HepG2 (cell line): ENCODE measurements around the gene KRTCAP2. TPM values are rescaled to one million over a fixed set of nuclear protein-coding genes. Genes with fewer than 3 reads are reported as not detected.

Experiments used
- CENPT ChIP-seq: sonication (generic); formaldehyde crosslinking; IDR thresholded peaks from 2 replicates; pipeline ENCODE4 v1.8.0; 2022; ENCODE audit warnings: low read depth, mild to moderate bottlenecking, moderate library complexity, missing genetic modification reagents
- GATAD1 ChIP-seq: IDR thresholded peaks from 2 replicates; pipeline ENCODE4 v1.6.1; 2016; ENCODE audit warnings: missing genetic modification reagents, missing compliant biosample characterization
- HNRNPL ChIP-seq: fragments of 200-400 bp; formaldehyde crosslinking; IDR thresholded peaks from 2 replicates; pipeline ENCODE4 v1.6.1; 2017; ENCODE audit warnings: mild to moderate bottlenecking, low read depth, low read length
- NRL ChIP-seq: sonication (generic); formaldehyde crosslinking; IDR thresholded peaks from 2 replicates; pipeline ENCODE4 v1.5.0; 2020; ENCODE audit warnings: missing genetic modification reagents, mild to moderate bottlenecking, moderate library complexity, borderline replicate concordance
- PPARG ChIP-seq: conservative IDR thresholded peaks from 2 replicates; pipeline ENCODE4 v1.6.1; 2016; ENCODE audit warnings: missing biosample characterization, missing genetic modification reagents
- RXRA ChIP-seq: sonication (generic); formaldehyde crosslinking; IDR thresholded peaks from 2 replicates; pipeline ENCODE4 v1.5.1; 2020; ENCODE audit warnings: missing genetic modification reagents
- SOX6 ChIP-seq, 2 experiments: fragments of 450-650 bp in 1 of 2; sonication (generic) in 1 of 2; formaldehyde crosslinking in 1 of 2; IDR thresholded peaks; 2 replicates each; pipeline versions ENCODE4 v1.4.0 to v1.6.1; 2017 to 2020; ENCODE audit warnings: antibody characterized with exemption in 1 of 2, mild to moderate bottlenecking in 1 of 2, missing genetic modification reagents in 1 of 2
- SP4 ChIP-seq: sonication (generic); formaldehyde crosslinking; IDR thresholded peaks from 2 replicates; pipeline ENCODE4 v1.8.1; 2023; ENCODE audit warnings: mild to moderate bottlenecking, missing genetic modification reagents
- STAT6 ChIP-seq: sonication (generic); formaldehyde crosslinking; IDR thresholded peaks from 2 replicates; pipeline ENCODE4 v1.4.0; 2020; ENCODE audit warnings: missing genetic modification reagents, mild to moderate bottlenecking, borderline replicate concordance
- ZMYM4 ChIP-seq: sonication (generic); formaldehyde crosslinking; IDR thresholded peaks from 2 replicates; pipeline ENCODE4 v1.8.1; 2023; ENCODE audit warnings: mild to moderate bottlenecking, missing genetic modification reagents
- ZNF124 ChIP-seq: sonication (generic); formaldehyde crosslinking; IDR thresholded peaks from 2 replicates; pipeline ENCODE4 v1.4.0; 2020; ENCODE audit warnings: missing genetic modification reagents
- ZNF160 ChIP-seq: sonication (generic); formaldehyde crosslinking; IDR thresholded peaks from 2 replicates; pipeline ENCODE4 v1.8.0; 2022; ENCODE audit warnings: mild to moderate bottlenecking, inconsistent platforms, missing genetic modification reagents
- ZNF335 ChIP-seq: sonication (generic); formaldehyde crosslinking; IDR thresholded peaks from 2 replicates; pipeline ENCODE4 v1.4.0; 2020; ENCODE audit warnings: missing genetic modification reagents
- ZNF883 ChIP-seq: sonication (generic); formaldehyde crosslinking; IDR thresholded peaks from 2 replicates; pipeline ENCODE4 v1.5.1; 2020; ENCODE audit warnings: mild to moderate bottlenecking, missing genetic modification reagents; ENCODE audit errors: not compliant biosample characterization
- ZNF891 ChIP-seq: sonication (generic); formaldehyde crosslinking; IDR thresholded peaks from 2 replicates; pipeline ENCODE4 v1.5.0; 2020; ENCODE audit warnings: mild to moderate bottlenecking, missing genetic modification reagents
- ZSCAN9 ChIP-seq: IDR thresholded peaks from 2 replicates; pipeline ENCODE4 v1.6.1; 2016; ENCODE audit warnings: borderline replicate concordance
- polyA plus RNA-seq, 8 experiments: library from polyadenylated mRNA; depleted of rRNA in 3 of 8; stranded (reverse) in 7 of 8; unstranded in 1 of 8; fragments of >200 nt; fragmentation: Illumina TruSeq in 4 of 8; extraction: Trizol in 4 of 8; gene quantifications; 2 replicates each; pipeline versions ENCODE4 v1.2.1 to v1.2.3, GENCODE V29; 2011 to 2016; ENCODE audit warnings: low read depth in 4 of 8, missing spikeins in 1 of 8, mixed read lengths in 1 of 8; ENCODE audit not compliant: insufficient read depth in 1 of 8
- total RNA-seq, 5 experiments: library from RNA; depleted of rRNA; stranded (reverse); fragments of >200 nt; fragmentation: Illumina TruSeq; extraction: Trizol; gene quantifications; 2 replicates each; pipeline ENCODE4 v1.2.3, GENCODE V29; 2016; ENCODE audit warnings: low read depth in 1 of 5
- TF ChIP-seq, protein P1 (sequence below): sonication (generic); formaldehyde crosslinking; IDR thresholded peaks from 2 replicates; pipeline ENCODE4 v1.8.0; 2022; ENCODE audit warnings: mild to moderate bottlenecking, missing genetic modification reagents
- TF ChIP-seq, protein P2 (sequence below): sonication (generic); formaldehyde crosslinking; IDR thresholded peaks from 2 replicates; pipeline ENCODE4 v1.5.1; 2020; ENCODE audit warnings: missing genetic modification reagents, mild to moderate bottlenecking, borderline replicate concordance
- TF ChIP-seq, protein P3 (sequence below): sonication (generic); formaldehyde crosslinking; IDR thresholded peaks from 2 replicates; pipeline ENCODE4 v1.5.1; 2020; ENCODE audit warnings: mild to moderate bottlenecking, missing genetic modification reagents

The KRTCAP2 gene
- total and polyA plus RNA-seq, 2 of the 13 experiments (the other 11 are each of a cell fraction or from before 2014, with no cell fraction given): 77.3 to 79.4 TPM

DNA sequence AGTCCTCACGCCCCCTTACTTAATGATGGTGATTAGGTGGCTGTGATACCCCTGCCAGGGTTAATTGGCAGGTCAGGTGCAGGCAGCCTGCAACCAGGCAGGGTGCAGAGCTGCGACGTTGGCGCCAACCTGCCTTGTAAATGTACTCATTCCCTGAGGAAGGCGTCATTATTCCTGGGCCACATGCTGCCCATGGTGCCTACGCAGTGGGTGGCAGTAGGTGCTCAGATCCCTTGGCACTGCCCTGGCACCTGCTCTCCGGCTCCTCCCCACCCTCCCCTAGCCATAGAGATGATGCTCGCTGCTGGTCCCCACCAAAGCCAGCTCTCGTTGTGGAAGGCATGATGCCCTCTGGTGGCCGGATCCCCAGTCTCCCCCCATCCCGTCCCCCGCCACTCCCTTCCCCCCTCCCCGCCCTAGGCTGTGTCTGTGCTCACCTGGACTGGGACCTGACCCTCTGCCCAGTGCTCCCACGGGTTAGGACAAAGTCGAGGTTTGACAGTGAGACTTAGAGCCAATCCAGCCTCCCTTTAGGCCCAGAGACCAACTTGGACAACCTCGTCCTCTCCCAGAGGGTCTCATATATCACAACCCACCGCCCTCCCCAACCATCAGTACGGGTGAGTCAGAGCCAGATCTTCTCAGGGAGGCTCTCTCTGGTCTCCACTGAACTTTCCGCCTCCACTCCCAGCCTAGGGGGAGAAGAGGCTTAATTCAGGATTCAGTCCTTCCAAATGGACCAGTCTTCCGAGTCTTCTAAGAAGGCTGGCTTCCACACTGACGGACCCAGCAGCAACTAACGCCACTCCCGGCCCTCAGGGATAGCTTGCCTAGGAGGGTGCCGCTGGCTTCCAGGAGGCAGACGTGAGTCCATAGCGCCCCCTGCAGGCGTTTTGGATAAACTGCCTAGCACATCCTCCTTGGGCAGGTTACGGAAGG lies 5.7 kb downstream of the KRTCAP2 start (continued):
- TF ChIP-seq CENPT (CRISPR knock-in tag) (no peak), PPARG (peak; percentile 59; the same call in 1 of the 2 replicates), GATAD1 (CRISPR knock-in tag) (peak; percentile 55; the same call in 1 of the 2 replicates), SOX6 (IDR thresholded peaks at IDR 0.05) (no peak), SOX6 (CRISPR knock-in tag; IDR thresholded peaks at IDR 0.05) (peak; percentile 59), ZNF891 (CRISPR knock-in tag) (0 out of 2 replicates have a peak, but pooled peaks have one; percentile 32), NRL (CRISPR knock-in tag) (peak; percentile 66; the same call in 1 of the 2 replicates), ZMYM4 (CRISPR knock-in tag) (0 out of 2 replicates have a peak, but pooled peaks have one; percentile 23), ZNF124 (CRISPR knock-in tag) (no peak), STAT6 (CRISPR knock-in tag) (peak; percentile 37; the same call in 1 of the 2 replicates), SP4 (CRISPR knock-in tag) (no peak), ZSCAN9 (0 out of 2 replicates have a peak, but pooled peaks have one; percentile 31), ZNF883 (CRISPR knock-in tag) (no peak), HNRNPL (peak; percentile 90), ZNF160 (CRISPR knock-in tag) (0 out of 2 replicates have a peak, but pooled peaks have one; percentile 43), ZNF335 (CRISPR knock-in tag) (peak; percentile 29; the same call in 1 of the 2 replicates), RXRA (CRISPR knock-in tag) (peak; percentile 16; the same call in 1 of the 2 replicates)
- TF ChIP-seq, protein P1, sequence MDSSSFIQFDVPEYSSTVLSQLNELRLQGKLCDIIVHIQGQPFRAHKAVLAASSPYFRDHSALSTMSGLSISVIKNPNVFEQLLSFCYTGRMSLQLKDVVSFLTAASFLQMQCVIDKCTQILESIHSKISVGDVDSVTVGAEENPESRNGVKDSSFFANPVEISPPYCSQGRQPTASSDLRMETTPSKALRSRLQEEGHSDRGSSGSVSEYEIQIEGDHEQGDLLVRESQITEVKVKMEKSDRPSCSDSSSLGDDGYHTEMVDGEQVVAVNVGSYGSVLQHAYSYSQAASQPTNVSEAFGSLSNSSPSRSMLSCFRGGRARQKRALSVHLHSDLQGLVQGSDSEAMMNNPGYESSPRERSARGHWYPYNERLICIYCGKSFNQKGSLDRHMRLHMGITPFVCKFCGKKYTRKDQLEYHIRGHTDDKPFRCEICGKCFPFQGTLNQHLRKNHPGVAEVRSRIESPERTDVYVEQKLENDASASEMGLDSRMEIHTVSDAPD: 0 out of 2 replicates have a peak, but pooled peaks have one; percentile 51
- TF ChIP-seq, protein P2, sequence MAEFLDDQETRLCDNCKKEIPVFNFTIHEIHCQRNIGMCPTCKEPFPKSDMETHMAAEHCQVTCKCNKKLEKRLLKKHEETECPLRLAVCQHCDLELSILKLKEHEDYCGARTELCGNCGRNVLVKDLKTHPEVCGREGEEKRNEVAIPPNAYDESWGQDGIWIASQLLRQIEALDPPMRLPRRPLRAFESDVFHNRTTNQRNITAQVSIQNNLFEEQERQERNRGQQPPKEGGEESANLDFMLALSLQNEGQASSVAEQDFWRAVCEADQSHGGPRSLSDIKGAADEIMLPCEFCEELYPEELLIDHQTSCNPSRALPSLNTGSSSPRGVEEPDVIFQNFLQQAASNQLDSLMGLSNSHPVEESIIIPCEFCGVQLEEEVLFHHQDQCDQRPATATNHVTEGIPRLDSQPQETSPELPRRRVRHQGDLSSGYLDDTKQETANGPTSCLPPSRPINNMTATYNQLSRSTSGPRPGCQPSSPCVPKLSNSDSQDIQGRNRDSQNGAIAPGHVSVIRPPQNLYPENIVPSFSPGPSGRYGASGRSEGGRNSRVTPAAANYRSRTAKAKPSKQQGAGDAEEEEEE (CRISPR knock-in tag): 0 out of 2 replicates have a peak, but pooled peaks have one; percentile 16
- TF ChIP-seq, protein P3, sequence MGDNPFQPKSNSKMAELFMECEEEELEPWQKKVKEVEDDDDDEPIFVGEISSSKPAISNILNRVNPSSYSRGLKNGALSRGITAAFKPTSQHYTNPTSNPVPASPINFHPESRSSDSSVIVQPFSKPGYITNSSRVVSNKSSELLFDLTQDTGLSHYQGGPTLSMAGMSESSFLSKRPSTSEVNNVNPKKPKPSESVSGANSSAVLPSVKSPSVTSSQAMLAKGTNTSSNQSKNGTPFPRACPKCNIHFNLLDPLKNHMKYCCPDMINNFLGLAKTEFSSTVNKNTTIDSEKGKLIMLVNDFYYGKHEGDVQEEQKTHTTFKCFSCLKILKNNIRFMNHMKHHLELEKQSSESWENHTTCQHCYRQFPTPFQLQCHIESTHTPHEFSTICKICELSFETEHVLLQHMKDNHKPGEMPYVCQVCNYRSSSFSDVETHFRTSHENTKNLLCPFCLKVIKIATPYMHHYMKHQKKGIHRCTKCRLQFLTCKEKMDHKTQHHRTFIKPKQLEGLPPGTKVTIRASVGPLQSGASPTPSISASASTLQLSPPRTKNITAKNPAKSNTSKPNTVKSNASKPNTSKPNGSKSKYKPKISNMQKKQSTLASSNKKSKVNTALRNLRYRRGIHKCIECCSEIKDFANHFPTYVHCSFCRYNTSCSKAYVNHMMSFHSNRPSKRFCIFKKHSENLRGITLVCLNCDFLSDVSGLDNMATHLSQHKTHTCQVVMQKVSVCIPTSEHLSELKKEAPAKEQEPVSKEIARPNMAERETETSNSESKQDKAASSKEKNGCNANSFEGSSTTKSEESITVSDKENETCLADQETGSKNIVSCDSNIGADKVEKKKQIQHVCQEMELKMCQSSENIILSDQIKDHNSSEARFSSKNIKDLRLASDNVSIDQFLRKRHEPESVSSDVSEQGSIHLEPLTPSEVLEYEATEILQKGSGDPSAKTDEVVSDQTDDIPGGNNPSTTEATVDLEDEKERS (CRISPR knock-in tag): no peak
